ENCODE results near the gene C12orf57. TPM values are rescaled to one million over a fixed set of nuclear protein-coding genes. Genes with fewer than 3 reads are reported as not detected.

C12orf57 gene
- total and polyA plus RNA-seq, 2 experiments from 2014 or later, result 217 to 219 TPM

GRCh38 chr12:6917491-6918231 is 26.2 kb upstream of the C12orf57 start:
- H3K36me3 ChIP-seq (replicated peaks; ENCODE audit: insufficient read depth, low read depth), result no peaks in the 10 kb centered on the region
- no peak for TF ChIP-seq EZH2 (IDR thresholded peaks at IDR 0.05; ENCODE audit: borderline replicate concordance)
- TF ChIP-seq, protein P1, sequence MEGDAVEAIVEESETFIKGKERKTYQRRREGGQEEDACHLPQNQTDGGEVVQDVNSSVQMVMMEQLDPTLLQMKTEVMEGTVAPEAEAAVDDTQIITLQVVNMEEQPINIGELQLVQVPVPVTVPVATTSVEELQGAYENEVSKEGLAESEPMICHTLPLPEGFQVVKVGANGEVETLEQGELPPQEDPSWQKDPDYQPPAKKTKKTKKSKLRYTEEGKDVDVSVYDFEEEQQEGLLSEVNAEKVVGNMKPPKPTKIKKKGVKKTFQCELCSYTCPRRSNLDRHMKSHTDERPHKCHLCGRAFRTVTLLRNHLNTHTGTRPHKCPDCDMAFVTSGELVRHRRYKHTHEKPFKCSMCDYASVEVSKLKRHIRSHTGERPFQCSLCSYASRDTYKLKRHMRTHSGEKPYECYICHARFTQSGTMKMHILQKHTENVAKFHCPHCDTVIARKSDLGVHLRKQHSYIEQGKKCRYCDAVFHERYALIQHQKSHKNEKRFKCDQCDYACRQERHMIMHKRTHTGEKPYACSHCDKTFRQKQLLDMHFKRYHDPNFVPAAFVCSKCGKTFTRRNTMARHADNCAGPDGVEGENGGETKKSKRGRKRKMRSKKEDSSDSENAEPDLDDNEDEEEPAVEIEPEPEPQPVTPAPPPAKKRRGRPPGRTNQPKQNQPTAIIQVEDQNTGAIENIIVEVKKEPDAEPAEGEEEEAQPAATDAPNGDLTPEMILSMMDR (IDR thresholded peaks at IDR 0.05; ENCODE audit: poor library complexity), result no peak
- TF ChIP-seq EZH2phosphoT487 (IDR thresholded peaks at IDR 0.05; ENCODE audit: low read depth, severe bottlenecking, unreplicated experiment), result no peak
- no peak overlapping the region for H3K4me3 ChIP-seq
- H2AFZ ChIP-seq, result no peak overlapping the region
- H3K9me3 ChIP-seq (ENCODE audit: low read depth), result no peaks in the 10 kb centered on the region
- no peak overlapping the region for H3K4me2 ChIP-seq
- H3K27me3 ChIP-seq, result peaks cover 15% of the 10 kb centered on the region
- H3K79me2 ChIP-seq, result no peaks in the 10 kb centered on the region
- H3K27ac ChIP-seq, result no peak overlapping the region
- peaks cover 11% of the 10 kb centered on the region for H3K4me1 ChIP-seq (ENCODE audit: insufficient read depth)
- 84% methylated on average over 11 of the region's 14 CpGs for WGBS (ENCODE audit: low lambda C conversion rate, missing lambda C conversion rate)
- H4K20me1 ChIP-seq (ENCODE audit: insufficient read depth, poor library complexity, severe bottlenecking), result no peaks in the 10 kb centered on the region
- DNase-seq (ENCODE audit: low spot score), result no peak
- no peaks in the 10 kb centered on the region for H3K9me2 ChIP-seq (replicated peaks; ENCODE audit: insufficient read depth)

GRCh38 chr12:6919588-6919987 is 24.2 kb upstream of the C12orf57 start:
- no peak for TF ChIP-seq EZH2phosphoT487 (IDR thresholded peaks at IDR 0.05; ENCODE audit: low read depth, severe bottlenecking, unreplicated experiment)
- TF ChIP-seq, protein P1 (IDR thresholded peaks at IDR 0.05; ENCODE audit: poor library complexity), result no peak
- no peak for TF ChIP-seq EZH2 (IDR thresholded peaks at IDR 0.05; ENCODE audit: borderline replicate concordance)
- H4K20me1 ChIP-seq (ENCODE audit: insufficient read depth, poor library complexity, severe bottlenecking), result no peaks in the 10 kb centered on the region
- H3K4me1 ChIP-seq (ENCODE audit: insufficient read depth), result peaks cover 7% of the 10 kb centered on the region
- no peaks in the 10 kb centered on the region for H3K79me2 ChIP-seq
- no peaks in the 10 kb centered on the region for H3K9me3 ChIP-seq (ENCODE audit: low read depth)
- no peak overlapping the region for H3K27ac ChIP-seq
- peaks cover 4% of the 10 kb centered on the region for H3K27me3 ChIP-seq
- WGBS (ENCODE audit: low lambda C conversion rate, missing lambda C conversion rate), result 78% methylated on average over 7 of the region's 7 CpGs
- H3K4me3 ChIP-seq, result no peak overlapping the region
- no peaks in the 10 kb centered on the region for H3K9me2 ChIP-seq (replicated peaks; ENCODE audit: insufficient read depth)
- no peak overlapping the region for H2AFZ ChIP-seq
- no peak for DNase-seq (ENCODE audit: low spot score)
- H3K4me2 ChIP-seq, result no peak overlapping the region
- H3K36me3 ChIP-seq (replicated peaks; ENCODE audit: insufficient read depth, low read depth), result no peaks in the 10 kb centered on the region

GRCh38 chr12:6921539-6921938 is 22.3 kb upstream of the C12orf57 start:
- TF ChIP-seq EZH2 (IDR thresholded peaks at IDR 0.05; ENCODE audit: borderline replicate concordance) (no peak), EZH2phosphoT487 (IDR thresholded peaks at IDR 0.05; ENCODE audit: low read depth, severe bottlenecking, unreplicated experiment) (no peak)
- TF ChIP-seq, protein P1 (IDR thresholded peaks at IDR 0.05; ENCODE audit: poor library complexity), result no peak
- Histone ChIP-seq H3K79me2 (peaks cover under 1% of the 10 kb centered on the region), H3K4me1 (ENCODE audit: insufficient read depth) (peaks cover 22% of the 10 kb centered on the region), H3K36me3 (replicated peaks; ENCODE audit: insufficient read depth, low read depth) (no peaks in the 10 kb centered on the region), H4K20me1 (ENCODE audit: insufficient read depth, poor library complexity, severe bottlenecking) (no peaks in the 10 kb centered on the region), H3K4me2 (no peak overlapping the region), H3K27ac (no peak overlapping the region), H3K27me3 (no peaks in the 10 kb centered on the region), H2AFZ (no peak overlapping the region), H3K4me3 (no peak overlapping the region), H3K9me3 (ENCODE audit: low read depth) (no peaks in the 10 kb centered on the region), H3K9me2 (replicated peaks; ENCODE audit: insufficient read depth) (no peaks in the 10 kb centered on the region)
- no peak for DNase-seq (ENCODE audit: low spot score)
- WGBS (ENCODE audit: low lambda C conversion rate, missing lambda C conversion rate), result 92% methylated on average over 7 of the region's 7 CpGs

Measured in hepatocyte (in vitro differentiated cells).